ENCODE measurements around the gene COQ6.
"Not testable (repeated sequence)": the region's sequence is repeated elsewhere in the genome, so short reads cannot be mapped to it uniquely, and the experiment has no call there.

Gene COQ6

DNA sequence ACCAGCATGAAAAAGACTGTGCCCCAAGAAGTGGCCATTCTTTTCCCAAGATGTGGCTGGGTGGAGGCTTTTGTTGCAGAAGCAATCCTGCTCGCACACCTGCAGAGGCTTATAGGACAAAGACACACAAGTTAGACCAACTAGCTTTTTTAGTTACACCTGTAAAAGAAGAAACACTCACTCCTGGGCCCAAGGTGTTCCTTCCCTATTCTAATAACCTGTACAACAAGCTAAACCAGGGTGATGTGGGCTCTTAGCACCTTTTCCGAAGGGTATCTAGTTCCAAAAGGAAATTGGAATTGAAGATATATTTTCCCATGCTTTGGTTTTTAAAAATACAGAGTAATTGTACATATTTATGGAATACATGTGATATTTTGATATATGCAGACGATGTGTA lies 38.0 kb downstream of the COQ6 start:
- no peak for DNase-seq (ENCODE audit: low read depth)

DNA sequence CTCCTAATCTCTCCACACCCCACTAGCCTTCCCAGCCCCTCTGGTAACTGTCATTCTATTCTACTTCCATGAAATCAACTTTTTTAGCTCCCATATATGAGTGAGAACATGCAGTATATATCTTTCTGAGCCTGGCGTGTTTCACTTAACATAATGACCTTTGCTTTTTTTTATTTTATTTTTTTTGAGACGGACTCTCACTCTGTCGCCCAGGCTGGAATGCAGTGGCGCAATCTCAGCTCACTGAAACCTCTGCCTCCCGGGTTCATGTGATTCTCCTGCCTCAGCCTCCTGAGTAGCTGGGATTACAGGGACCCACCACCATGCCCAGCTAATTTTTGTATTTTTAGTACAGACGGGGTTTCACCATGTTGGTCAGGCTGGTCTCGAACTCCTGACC lies 38.6 kb downstream of the COQ6 start:
- not testable (repeated sequence) for DNase-seq (ENCODE audit: low read depth)

DNA sequence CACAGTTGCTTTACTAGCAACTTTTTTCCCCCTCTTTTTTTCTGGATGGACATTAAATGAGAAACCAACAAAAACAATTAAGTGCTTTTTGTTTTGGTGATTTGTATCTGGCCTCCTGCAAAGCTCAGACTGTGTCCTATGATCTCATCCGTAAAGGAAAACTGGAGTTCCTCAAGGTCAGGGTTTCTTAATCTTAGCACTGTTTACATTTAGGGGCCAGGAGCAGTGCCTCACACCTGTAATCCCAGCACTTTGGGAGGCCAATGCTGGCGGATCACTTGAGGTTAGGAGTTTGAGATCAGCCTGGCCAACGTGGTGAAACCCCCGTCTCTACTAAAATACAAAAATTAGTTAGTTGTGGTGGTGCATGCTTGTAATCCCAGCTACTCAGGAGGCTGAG lies 41.0 kb downstream of the COQ6 start:
- no peak for DNase-seq (ENCODE audit: low read depth)

DNA sequence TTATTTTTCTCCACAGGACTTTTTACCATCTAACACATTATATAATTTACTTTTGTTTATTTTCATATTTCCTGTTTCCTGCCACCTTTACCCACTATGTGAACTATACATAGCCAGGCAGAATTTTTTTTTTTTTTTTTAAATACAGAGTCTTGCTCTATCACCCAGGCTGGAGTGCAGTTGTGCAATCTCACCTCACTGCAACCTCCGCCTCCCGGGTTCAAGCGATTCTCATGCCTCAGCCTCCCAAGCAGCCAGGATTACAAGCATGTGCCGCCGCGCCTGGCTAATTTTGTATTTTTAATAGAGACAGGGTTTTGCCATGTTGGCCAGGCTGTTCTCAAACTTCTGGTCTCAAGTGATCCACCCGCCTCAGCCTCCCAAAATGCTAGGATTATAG lies 44.8 kb downstream of the COQ6 start:
- DNase-seq (ENCODE audit: low read depth), result not testable (repeated sequence)

GRCh38 chr14:73995977-73996378 lies 45.9 kb downstream of the COQ6 start:
- DNase-seq (ENCODE audit: low read depth), result no peak

DNA sequence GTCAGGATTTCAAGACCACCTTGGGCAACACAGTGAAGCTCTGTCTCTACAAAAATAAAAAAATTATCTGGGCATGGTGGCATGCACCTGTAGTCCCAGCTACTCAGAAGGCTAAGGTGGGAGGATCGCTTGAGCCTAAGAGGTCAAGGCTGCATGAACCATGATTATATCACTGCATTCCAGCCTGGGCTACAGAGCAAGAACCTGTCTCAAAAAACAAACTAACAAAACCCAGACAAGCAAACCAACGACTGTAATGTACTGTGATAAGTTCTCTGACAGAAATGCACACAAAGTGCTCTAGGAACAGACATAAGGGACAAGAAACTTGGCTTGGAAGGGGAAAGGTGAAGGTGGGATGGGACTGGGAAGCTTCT lies 46.6 kb downstream of the COQ6 start:
- DNase-seq (ENCODE audit: low read depth), result no peak

DNA sequence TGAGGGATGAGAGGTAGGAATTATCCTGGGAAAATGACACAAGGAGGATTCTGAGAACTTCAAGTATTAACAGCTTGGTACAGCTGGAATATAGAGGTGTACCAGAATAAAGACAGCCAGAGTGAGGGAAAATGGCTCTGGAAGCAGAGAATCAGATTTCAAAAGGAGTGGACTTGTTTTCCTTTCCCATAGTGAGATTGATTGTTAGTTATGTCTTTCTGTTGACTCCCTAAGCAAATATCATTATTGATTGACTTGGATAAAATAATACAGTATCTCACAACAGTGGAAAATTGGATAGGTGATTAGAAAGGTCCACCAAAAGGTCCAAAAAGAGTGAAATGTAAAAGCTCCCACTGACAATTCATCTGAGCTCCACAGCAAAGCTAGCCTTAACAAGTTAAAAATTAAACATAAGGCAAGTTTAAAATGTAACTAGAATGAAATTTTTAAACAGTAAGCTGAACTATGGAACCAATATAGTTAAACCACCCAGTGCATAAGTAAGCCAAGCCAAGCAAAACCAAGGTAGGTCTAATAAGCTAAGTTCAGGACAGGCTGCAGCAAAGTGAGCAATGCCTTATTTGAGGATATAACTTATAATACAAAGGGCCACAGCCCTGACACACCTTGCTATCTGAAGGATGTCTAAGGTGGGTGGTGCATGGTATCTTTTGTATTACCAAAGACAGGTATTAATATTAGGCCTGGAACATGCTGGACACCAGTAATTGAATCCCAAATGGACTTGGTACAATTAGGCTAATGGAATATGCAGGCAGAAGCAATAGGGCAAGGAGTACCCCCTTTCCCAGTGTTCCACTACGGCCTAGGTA lies 47.2 kb downstream of the COQ6 start:
- no peak for DNase-seq (ENCODE audit: low read depth)

DNA sequence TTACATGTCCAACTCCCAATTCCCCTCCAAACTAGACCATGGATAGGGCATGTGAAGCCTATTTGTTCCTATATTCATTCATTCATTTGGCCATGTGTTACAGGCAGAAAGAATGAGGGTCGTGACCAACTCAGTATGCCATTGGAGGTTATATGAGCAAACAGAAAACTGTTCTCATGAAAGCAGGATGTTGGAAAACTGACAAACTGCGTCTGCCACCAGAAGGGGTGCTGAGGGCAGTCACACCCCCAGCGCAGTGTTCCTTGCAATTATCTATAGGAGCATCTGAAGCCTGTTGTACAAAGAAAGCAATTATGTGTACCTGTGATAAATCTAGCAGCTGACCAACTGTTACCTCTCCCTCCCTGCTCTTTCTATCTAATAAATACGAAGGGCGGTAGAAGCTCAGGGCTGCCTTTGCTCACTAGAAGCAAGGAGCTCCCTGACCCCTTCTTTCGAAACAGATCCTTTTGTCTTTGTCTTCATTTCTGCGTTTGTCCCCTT lies 47.9 kb downstream of the COQ6 start:
- no peak for DNase-seq (ENCODE audit: low read depth)

GRCh38 chr14:73998726-73999125 lies 48.6 kb downstream of the COQ6 start:
- no peak for DNase-seq (ENCODE audit: low read depth)

DNA sequence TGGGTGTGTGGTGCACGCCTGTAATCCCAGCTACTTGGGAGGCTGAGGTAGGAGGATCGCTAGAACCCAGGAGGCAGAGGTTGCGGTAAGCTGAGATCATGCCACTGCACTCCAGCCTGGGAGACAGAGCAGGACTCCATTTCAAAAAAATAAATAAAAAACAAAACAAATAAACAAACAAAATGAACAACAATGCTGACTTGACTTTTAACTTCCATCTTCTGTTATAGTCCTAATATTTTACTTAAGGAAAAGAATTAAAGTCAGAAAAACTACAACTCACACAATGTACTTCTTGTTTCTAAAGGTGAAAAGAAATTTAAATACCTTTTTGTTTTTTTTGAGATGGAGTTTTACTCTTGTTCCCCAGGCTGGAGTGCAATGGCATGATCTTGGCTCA lies 55.6 kb downstream of the COQ6 start:
- DNase-seq (ENCODE audit: low read depth), result not testable (repeated sequence)

GRCh38 chr14:74008843-74009499 lies 58.9 kb downstream of the COQ6 start:
- no peak for DNase-seq (ENCODE audit: low read depth)
